ENCODE measurements around the gene WDR73.

WDR73 gene

GRCh38 chr15:84661001-84661400 lies 6.9 kb upstream of the WDR73 start:
- Histone ChIP-seq H3K4me1 (ENCODE audit: control insufficient read depth in 2 of 2, insufficient read depth in 1 of 2, low read depth in 1 of 2, low read length in 2 of 2) (peaks cover 0 to 7% of the 10 kb centered on the region in 2 donors), H3K27ac (replicated peaks; ENCODE audit: low read length) (no peak overlapping the region), H3K23ac (ENCODE audit: low read depth, low read length, poor library complexity) (no peak overlapping the region), H2AFZ (ENCODE audit: low read length) (no peak overlapping the region), H3K14ac (ENCODE audit: low read length) (no peak overlapping the region), H3K4ac (ENCODE audit: low read length) (no peak overlapping the region), H4K91ac (ENCODE audit: low read depth, low read length, poor library complexity) (no peak overlapping the region), H2BK120ac (ENCODE audit: low read depth, low read length) (no peak overlapping the region), H3K4me2 (ENCODE audit: insufficient read depth, low read length, poor library complexity, severe bottlenecking) (no peak overlapping the region), H3K79me1 (ENCODE audit: low read depth, low read length) (no peaks in the 10 kb centered on the region), H4K8ac (ENCODE audit: low read depth, low read length) (no peak overlapping the region), H2BK12ac (ENCODE audit: low read length) (no peak overlapping the region), H3K9me3 (replicated peaks in 1 of 2; ENCODE audit: control insufficient read depth in 2 of 2, insufficient read depth in 1 of 2, low read depth in 1 of 2, low read length in 2 of 2) (no peaks in the 10 kb centered on the region), H2BK5ac (ENCODE audit: low read length) (no peak overlapping the region), H2AK5ac (ENCODE audit: low read depth, low read length) (no peak overlapping the region), H2BK15ac (ENCODE audit: low read length) (no peak overlapping the region), H3K9ac (ENCODE audit: low read depth, low read length, poor library complexity) (no peak overlapping the region), H3K4me3 (ENCODE audit: low read length in 2 of 2) (no peak overlapping the region), H3K36me3 (replicated peaks in 1 of 2; ENCODE audit: control insufficient read depth in 2 of 2, insufficient read depth in 2 of 2, low read length in 2 of 2) (peaks cover 6 to 54% of the 10 kb centered on the region in 2 donors), H3K27me3 (ENCODE audit: control insufficient read depth in 3 of 3, insufficient read depth in 3 of 3, low read depth in 1 of 3, low read length in 3 of 3) (peaks cover 0 to 4% (median 0%) of the 10 kb centered on the region in 3 experiments), H3K18ac (ENCODE audit: low read length) (no peak overlapping the region)
- no peak for DNase-seq (ENCODE audit: low spot score)
- WGBS, 2 donors (ENCODE audit: extremely low coverage in 2 of 2, insufficient read length in 2 of 2, insufficient replicate concordance in 1 of 2) = no CpG with 5 or more reads among the region's 10 CpGs

DNA sequence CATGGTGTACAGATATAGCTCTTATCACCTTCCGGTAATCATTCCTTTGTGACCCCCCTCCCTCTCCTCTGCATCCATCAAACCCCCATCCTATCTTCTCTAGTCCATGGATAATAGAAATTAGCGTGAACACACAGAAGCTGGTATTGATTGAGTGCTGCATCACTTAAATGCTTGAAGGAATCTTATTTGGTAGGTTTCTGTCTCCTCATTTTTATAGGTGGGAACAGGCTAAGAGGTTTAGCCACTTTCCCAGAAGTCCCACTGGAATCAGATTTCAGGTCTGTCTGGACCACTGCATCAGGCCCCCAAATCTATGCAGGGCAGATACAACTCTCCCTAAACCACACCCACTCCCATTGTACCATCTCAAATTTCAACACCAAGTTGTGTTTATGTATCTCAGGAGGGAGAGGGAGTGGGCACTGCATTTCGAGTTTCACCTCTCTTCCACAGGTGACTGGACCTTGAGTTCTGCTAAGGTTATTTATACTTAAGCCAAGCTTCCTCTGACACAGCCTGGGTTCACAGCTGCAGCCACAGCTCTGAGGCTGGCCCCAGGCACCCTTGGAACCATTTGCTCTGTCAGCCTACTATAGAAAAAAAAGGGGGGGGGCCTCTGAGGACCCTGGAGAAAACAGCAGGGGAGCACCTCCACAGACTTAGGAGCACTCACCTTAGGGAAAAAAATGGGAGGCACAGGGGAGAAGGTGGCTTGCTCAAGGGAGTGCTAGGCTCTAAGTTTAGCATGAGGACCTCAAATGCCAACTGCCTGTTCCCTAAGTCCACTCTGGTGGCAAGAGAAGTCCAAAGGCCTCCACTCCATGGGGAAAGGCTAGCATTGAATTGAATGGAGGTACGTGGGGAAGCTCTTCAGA lies 6.1 kb upstream of the WDR73 start:
- Histone ChIP-seq H3K36me3 (replicated peaks in 1 of 2; ENCODE audit: control insufficient read depth in 2 of 2, insufficient read depth in 2 of 2, low read length in 2 of 2) (peaks cover 0 to 45% of the 10 kb centered on the region in 2 donors), H3K79me1 (ENCODE audit: low read depth, low read length) (no peaks in the 10 kb centered on the region), H2AFZ (ENCODE audit: low read length) (no peak overlapping the region), H2BK5ac (ENCODE audit: low read length) (no peak overlapping the region), H2BK12ac (ENCODE audit: low read length) (no peak overlapping the region), H2BK120ac (ENCODE audit: low read depth, low read length) (no peak overlapping the region), H2AK5ac (ENCODE audit: low read depth, low read length) (no peak overlapping the region), H3K14ac (ENCODE audit: low read length) (no peak overlapping the region), H4K91ac (ENCODE audit: low read depth, low read length, poor library complexity) (no peak overlapping the region), H3K4me3 (ENCODE audit: low read length in 2 of 2) (no peak overlapping the region), H3K18ac (ENCODE audit: low read length) (no peak overlapping the region), H2BK15ac (ENCODE audit: low read length) (no peak overlapping the region), H3K9ac (ENCODE audit: low read depth, low read length, poor library complexity) (no peak overlapping the region), H3K27me3 (ENCODE audit: control insufficient read depth in 3 of 3, insufficient read depth in 3 of 3, low read depth in 1 of 3, low read length in 3 of 3) (peaks cover 0 to 4% (median 0%) of the 10 kb centered on the region in 3 experiments), H3K9me3 (replicated peaks in 1 of 2; ENCODE audit: control insufficient read depth in 2 of 2, insufficient read depth in 1 of 2, low read depth in 1 of 2, low read length in 2 of 2) (no peaks in the 10 kb centered on the region), H3K4me1 (ENCODE audit: control insufficient read depth in 2 of 2, insufficient read depth in 1 of 2, low read depth in 1 of 2, low read length in 2 of 2) (peaks cover 0 to 7% of the 10 kb centered on the region in 2 donors), H3K27ac (replicated peaks; ENCODE audit: low read length) (no peak overlapping the region), H3K4ac (ENCODE audit: low read length) (no peak overlapping the region), H3K23ac (ENCODE audit: low read depth, low read length, poor library complexity) (no peak overlapping the region), H3K4me2 (ENCODE audit: insufficient read depth, low read length, poor library complexity, severe bottlenecking) (no peak overlapping the region), H4K8ac (ENCODE audit: low read depth, low read length) (no peak overlapping the region)
- no CpG with 5 or more reads among the region's 4 CpGs for WGBS, 2 donors (ENCODE audit: extremely low coverage in 2 of 2, insufficient read length in 2 of 2, insufficient replicate concordance in 1 of 2)
- DNase-seq (ENCODE audit: low spot score) = no peak

- H3K27ac ChIP-seq (replicated peaks; ENCODE audit: low read length) = no peak overlapping the region
- no CpG with 5 or more reads among the region's 7 CpGs for WGBS, 2 donors (ENCODE audit: extremely low coverage in 2 of 2, insufficient read length in 2 of 2, insufficient replicate concordance in 1 of 2)
Measured at GRCh38 chr15:84658788-84659411, 4.8 kb upstream of the WDR73 start.

More at GRCh38 chr15:84658788-84659411, 4.8 kb upstream of the WDR73 start:
- Histone ChIP-seq H3K4me2 (ENCODE audit: insufficient read depth, low read length, poor library complexity, severe bottlenecking) (peak overlapping the region; percentile 77), H2BK120ac (ENCODE audit: low read depth, low read length) (no peak overlapping the region), H2BK12ac (ENCODE audit: low read length) (no peak overlapping the region), H3K18ac (ENCODE audit: low read length) (peak overlapping the region; percentile 70), H2AFZ (ENCODE audit: low read length) (no peak overlapping the region), H4K91ac (ENCODE audit: low read depth, low read length, poor library complexity) (no peak overlapping the region), H3K9ac (ENCODE audit: low read depth, low read length, poor library complexity) (no peak overlapping the region), H2BK15ac (ENCODE audit: low read length) (no peak overlapping the region), H3K4me1 (ENCODE audit: control insufficient read depth in 2 of 2, insufficient read depth in 1 of 2, low read depth in 1 of 2, low read length in 2 of 2) (peaks cover 0 to 9% of the 10 kb centered on the region in 2 donors), H4K8ac (ENCODE audit: low read depth, low read length) (no peak overlapping the region), H3K79me1 (ENCODE audit: low read depth, low read length) (peaks cover 1% of the 10 kb centered on the region), H3K23ac (ENCODE audit: low read depth, low read length, poor library complexity) (peak overlapping the region; percentile 11), H2AK5ac (ENCODE audit: low read depth, low read length) (peak overlapping the region; percentile 69), H3K9me3 (replicated peaks in 1 of 2; ENCODE audit: control insufficient read depth in 2 of 2, insufficient read depth in 1 of 2, low read depth in 1 of 2, low read length in 2 of 2) (no peaks in the 10 kb centered on the region), H3K14ac (ENCODE audit: low read length) (no peak overlapping the region), H2BK5ac (ENCODE audit: low read length) (no peak overlapping the region), H3K4ac (ENCODE audit: low read length) (no peak overlapping the region), H3K4me3 (ENCODE audit: low read length in 2 of 2) (peak overlapping the region in 1 of 2 donors; percentile 43), H3K36me3 (replicated peaks in 1 of 2; ENCODE audit: control insufficient read depth in 2 of 2, insufficient read depth in 2 of 2, low read length in 2 of 2) (peaks cover 0 to 33% of the 10 kb centered on the region in 2 donors), H3K27me3 (ENCODE audit: control insufficient read depth in 3 of 3, insufficient read depth in 3 of 3, low read depth in 1 of 3, low read length in 3 of 3) (peaks cover 0 to 4% (median 0%) of the 10 kb centered on the region in 3 experiments)
- DNase-seq (ENCODE audit: low spot score) = no peak

Data from neuronal stem cell (in vitro differentiated cells).